K562 (cell line): Measurements from ENCODE around the gene TSC22D2. TPM values are rescaled to one million over a fixed set of nuclear protein-coding genes. Genes with fewer than 3 reads are reported as not detected.

Experiments used
- ATF4 ChIP-seq: fragments of 450-650 bp; formaldehyde crosslinking; IDR thresholded peaks from 2 replicates; pipeline ENCODE4 v1.4.0; 2022; ENCODE audit warnings: mild to moderate bottlenecking, moderate library complexity
- CTBP1 ChIP-seq: fragments of 450-650 bp; IDR thresholded peaks from 2 replicates; pipeline ENCODE4 v1.6.1; 2016; ENCODE audit warnings: borderline replicate concordance
- HOMEZ ChIP-seq: fragments of 250-450 bp; sonication (Bioruptor Pico); IDR thresholded peaks from 2 replicates; pipeline ENCODE4 v1.4.0; 2020; ENCODE audit warnings: mild to moderate bottlenecking, moderate library complexity
- MTA3 ChIP-seq: fragments of 450-650 bp; formaldehyde crosslinking; IDR thresholded peaks from 2 replicates; pipeline ENCODE4 v1.6.1; 2017; ENCODE audit warnings: mild to moderate bottlenecking, borderline replicate concordance
- RBM22 ChIP-seq: fragments of 200-400 bp; formaldehyde crosslinking; IDR thresholded peaks from 2 replicates; pipeline ENCODE4 v1.6.1; 2018; ENCODE audit warnings: low read length, low read depth; ENCODE audit not compliant: poor library complexity, severe bottlenecking
- STAT6 ChIP-seq: sonication (generic); formaldehyde crosslinking; IDR thresholded peaks from 2 replicates; pipeline ENCODE4 v1.8.1; 2023; ENCODE audit warnings: mild to moderate bottlenecking, missing genetic modification reagents
- TEAD4 ChIP-seq, 2 experiments: sonication (generic) in 1 of 2; formaldehyde crosslinking in 1 of 2; IDR thresholded peaks; 2 replicates each; pipeline versions ENCODE4 v1.6.1 to v1.8.0; 2012 to 2022; ENCODE audit warnings: borderline replicate concordance in 1 of 2, inconsistent platforms in 1 of 2, low read length in 1 of 2, mild to moderate bottlenecking in 1 of 2, missing genetic modification reagents in 1 of 2
- ZBTB40 ChIP-seq, 2 experiments: fragments of 450-650 bp in 1 of 2; sonication (generic) in 1 of 2; formaldehyde crosslinking in 1 of 2; IDR thresholded peaks; 2 replicates each; pipeline versions ENCODE4 v1.7.1 to v1.9.0; 2016 to 2022; ENCODE audit warnings: inconsistent platforms in 1 of 2, mild to moderate bottlenecking in 1 of 2, missing genetic modification reagents in 1 of 2
- ZNF57 ChIP-seq: fragments of 450-650 bp; formaldehyde crosslinking; IDR thresholded peaks from 2 replicates; pipeline ENCODE4 v1.4.0; 2020; ENCODE audit warnings: mild to moderate bottlenecking, moderate library complexity
- ZNF639 ChIP-seq, 2 experiments: fragments of 200-800 bp in 1 of 2; sonication (Bioruptor generic) in 1 of 2; sonication (generic) in 1 of 2; formaldehyde crosslinking in 1 of 2; IDR thresholded peaks in 1 of 2; conservative IDR thresholded peaks in 1 of 2; 2 replicates each; pipeline versions ENCODE4 v1.5.0 to v1.6.1; 2016 to 2020; ENCODE audit warnings: missing compliant biosample characterization in 1 of 2, missing genetic modification characterization in 1 of 2, missing genetic modification reagents in 1 of 2
- polyA plus RNA-seq, 8 experiments: library from polyadenylated mRNA; depleted of rRNA in 4 of 8; stranded (reverse) in 5 of 8; unstranded in 3 of 8; fragments of >200 nt; fragmentation: Nextera tagmentation in 2 of 8; fragmentation: Illumina TruSeq in 1 of 8; extraction: Ambion mirVana in 2 of 8; extraction: Trizol in 1 of 8; gene quantifications; 2 replicates each; pipeline versions ENCODE4 v1.2.1 to v1.2.3, GENCODE V29; 2011 to 2014; ENCODE audit warnings: inconsistent platforms in 1 of 8, missing spikeins in 1 of 8
- total RNA-seq, 7 experiments: library from RNA; depleted of rRNA in 6 of 7; stranded (reverse); fragments of >200 nt in 6 of 7; fragmentation: Illumina TruSeq in 2 of 7; extraction: Trizol in 2 of 7; gene quantifications; 2 replicates each; pipeline versions ENCODE4 v1.2.1 to v1.2.3, GENCODE V29; 2011 to 2021; ENCODE audit warnings: low replicate concordance in 1 of 7

TSC22D2 gene
- total and polyA plus RNA-seq, 9 of the 15 experiments (the other 6 are each of a cell fraction or from before 2014, with no cell fraction given): 5.5 to 44.0 (median 19.3) TPM

- TF ChIP-seq ZBTB40 (IDR thresholded peaks at IDR 0.05) (0 out of 2 replicates have a peak, but pooled peaks have one; percentile 22), ZBTB40 (CRISPR knock-in tag; IDR thresholded peaks at IDR 0.05) (no peak), ATF4 (no peak), TEAD4 (IDR thresholded peaks at IDR 0.05; ENCODE audit: low read length) (peak; percentile 76), TEAD4 (CRISPR knock-in tag; IDR thresholded peaks at IDR 0.05; ENCODE audit: borderline replicate concordance) (no peak), ZNF639 (CRISPR knock-in tag; conservative IDR thresholded peaks at IDR 0.05 in 1 of 2, IDR thresholded peaks at IDR 0.05 in 1 of 2) (no peak), ZNF57 (CRISPR knock-in tag) (no peak), RBM22 (no peak), HOMEZ (CRISPR knock-in tag) (no peak), MTA3 (no peak), CTBP1 (no peak), STAT6 (no peak)
Observed at GRCh38 chr3:150414258-150414657, 6.2 kb downstream of the TSC22D2 start (continued).
